EL (cell line): ENCODE results near the gene FAM118A.
A peak's percentile ranks its signal among the peaks of the same experiment; 100 is the strongest.
"Not testable (repeated sequence)": the region's sequence is repeated elsewhere in the genome, so short reads cannot be mapped to it uniquely, and the experiment has no call there.

Experiments
- DNase-seq: peaks from one replicate; pipeline ENCODE4 v3.0.0-alpha.2; 2016

The FAM118A gene

GRCh38 chr22:45309422-45310227 is at the start of gene FAM118A:
Gene FAM118A (plus strand): TSS chr22:45309934. CDS start chr22:45322380, 12,446 bp downstream.
- peak; percentile 91 for DNase-seq

- DNase-seq, result not testable (repeated sequence)
Measured at GRCh38 chr22:45260395-45260759, 49.4 kb upstream of the FAM118A start.

DNA sequence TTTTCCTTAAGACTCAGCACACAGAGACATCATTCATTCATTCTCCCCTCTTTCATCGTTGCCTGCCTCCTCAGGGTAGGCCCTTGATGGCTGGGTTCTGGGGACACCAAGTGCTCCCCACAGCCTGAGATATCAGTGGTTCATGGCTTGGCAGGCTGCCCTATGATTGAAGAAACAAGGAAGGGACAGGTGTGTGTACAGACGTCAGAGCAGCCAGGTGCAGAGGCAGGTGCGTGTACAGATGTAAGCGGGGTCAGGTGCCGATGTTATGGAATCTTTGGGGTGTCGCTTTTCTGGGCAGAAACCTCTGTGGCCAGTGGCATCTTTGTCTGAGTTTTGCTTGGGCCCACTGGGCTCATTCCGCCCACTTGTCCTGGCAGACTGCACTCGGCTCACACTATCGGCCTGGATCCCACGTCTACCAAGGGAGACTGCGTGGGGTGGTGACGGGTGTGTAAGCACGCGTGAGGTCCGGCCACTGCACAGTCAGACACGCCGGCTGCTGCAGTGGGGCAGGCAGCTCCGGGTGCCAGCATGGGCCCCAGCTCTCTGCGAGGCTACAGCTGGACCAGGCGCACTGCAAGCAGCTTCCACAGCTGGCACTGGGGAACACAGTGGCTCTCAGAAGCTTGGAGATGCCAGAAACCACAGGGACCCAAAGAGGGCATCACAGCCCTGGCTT is 48.2 kb upstream of the FAM118A start:
- no peak for DNase-seq

DNA sequence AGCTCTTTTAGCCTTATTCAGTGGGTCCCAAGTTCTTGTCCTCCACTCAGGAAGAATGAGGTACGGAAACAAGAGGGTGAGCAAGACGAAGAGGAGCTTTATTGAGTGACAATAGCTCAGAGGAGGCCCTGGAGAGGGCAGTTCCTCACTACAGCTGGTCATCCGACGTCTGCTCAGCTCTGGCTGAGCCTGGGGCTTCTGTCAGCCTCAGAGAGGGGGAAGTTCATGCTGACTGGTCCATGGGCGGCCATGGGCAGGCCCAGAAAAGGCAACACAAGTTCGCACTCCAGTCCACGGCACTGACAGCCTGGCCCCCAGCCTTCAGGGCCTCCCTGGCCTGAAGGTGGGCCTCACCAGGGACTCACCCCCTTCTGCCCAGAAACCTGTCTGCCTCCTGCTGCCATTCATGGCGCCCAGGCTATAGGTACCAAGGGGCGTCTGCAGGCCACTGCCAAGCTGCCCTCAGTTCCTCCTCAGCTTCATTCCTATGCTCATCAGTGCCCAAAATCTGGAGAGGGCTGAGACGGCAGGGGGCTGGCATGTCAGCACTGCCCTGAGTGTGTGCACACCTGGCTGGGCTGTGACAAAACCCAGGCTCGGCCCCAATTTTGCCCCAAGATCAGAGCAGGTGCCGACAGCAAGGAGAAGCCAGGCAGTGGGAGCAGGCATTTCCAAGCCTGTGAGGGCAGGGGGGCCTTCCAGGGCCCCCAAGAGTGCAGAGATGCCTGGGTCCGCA is 47.4 kb upstream of the FAM118A start:
- DNase-seq, result no peak

GRCh38 chr22:45262931-45263462 is 46.7 kb upstream of the FAM118A start:
- no peak for DNase-seq

DNA sequence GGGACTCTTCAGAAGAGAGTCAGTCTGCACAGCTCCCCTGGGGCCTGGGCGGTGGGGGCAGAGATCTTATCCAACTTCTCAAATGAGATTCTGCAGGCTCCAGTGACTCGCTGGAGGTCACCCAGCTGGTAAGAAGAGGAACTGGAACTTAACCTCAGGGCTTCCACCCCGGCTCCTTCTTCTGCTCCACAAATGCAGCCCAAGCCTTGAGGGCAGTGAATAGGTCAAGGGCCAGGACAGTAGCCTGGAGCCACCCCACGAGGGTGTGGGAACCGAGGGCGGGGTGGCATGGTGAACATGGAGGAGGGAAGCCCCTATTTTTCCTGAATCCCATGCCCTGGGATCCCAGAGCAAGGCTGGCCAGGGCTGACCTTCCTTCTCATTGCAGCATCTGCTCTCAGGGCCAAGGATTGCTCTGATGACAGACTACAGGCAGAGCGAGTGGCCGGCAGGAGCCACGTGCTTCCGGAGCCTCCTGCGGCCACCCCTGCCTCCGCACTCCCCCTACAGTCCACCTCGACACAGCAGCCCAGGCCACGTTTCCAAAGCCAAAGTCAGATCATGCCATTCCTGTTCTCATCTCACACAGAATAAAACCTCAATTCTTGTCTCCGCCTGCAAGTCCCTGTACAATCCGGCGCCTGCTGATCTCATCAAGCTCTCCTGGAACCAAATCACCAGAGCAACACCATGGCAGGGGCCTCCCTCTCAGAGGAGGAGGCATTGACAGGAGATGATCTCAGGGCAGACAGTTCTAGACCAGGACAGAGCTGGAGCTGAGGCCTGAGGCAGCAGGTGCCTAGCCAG is 46.1 kb upstream of the FAM118A start:
- peak; percentile 80 for DNase-seq

GRCh38 chr22:45265535-45265934 is 44.2 kb upstream of the FAM118A start:
- DNase-seq, result no peak

DNA sequence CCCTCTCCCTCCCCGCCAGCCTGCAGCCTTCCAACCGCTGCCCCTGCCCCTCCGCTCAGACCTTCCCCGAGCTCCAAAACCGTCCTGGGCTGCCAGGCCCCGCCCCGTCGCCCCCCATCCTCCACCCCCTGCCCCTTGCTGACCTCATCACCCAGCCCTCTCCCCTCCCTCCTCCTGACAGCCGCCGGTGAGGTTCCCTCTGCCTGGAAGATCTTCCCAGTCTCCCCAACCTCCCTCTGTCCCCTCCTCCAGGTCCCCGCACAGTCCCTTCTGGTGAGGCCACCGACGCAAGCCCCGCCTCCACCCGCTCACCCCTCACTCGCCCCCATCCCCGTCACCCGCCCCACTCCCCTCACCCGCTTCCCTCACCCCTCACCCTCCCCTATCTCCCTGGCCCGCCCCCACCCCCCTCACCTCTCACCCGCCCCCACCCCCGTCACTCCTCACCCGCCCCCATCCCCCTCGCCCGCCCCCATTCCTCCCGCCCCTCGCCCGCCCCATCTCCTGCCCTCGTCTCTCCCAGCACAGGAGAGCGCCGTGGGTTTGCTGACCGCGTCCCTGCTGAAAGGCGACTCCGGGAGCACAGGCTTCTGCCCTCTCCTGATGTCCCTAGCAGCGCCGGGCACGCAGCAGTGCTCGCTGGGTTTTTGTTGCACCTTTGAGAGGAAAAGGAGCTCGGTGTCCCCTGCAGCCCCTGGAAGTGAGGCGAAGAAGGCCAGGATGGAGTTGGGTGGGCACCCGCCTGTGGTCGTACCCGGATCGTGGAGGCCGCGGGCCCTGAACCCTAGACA is 41.4 kb upstream of the FAM118A start:
- peak; percentile 23 for DNase-seq

DNA sequence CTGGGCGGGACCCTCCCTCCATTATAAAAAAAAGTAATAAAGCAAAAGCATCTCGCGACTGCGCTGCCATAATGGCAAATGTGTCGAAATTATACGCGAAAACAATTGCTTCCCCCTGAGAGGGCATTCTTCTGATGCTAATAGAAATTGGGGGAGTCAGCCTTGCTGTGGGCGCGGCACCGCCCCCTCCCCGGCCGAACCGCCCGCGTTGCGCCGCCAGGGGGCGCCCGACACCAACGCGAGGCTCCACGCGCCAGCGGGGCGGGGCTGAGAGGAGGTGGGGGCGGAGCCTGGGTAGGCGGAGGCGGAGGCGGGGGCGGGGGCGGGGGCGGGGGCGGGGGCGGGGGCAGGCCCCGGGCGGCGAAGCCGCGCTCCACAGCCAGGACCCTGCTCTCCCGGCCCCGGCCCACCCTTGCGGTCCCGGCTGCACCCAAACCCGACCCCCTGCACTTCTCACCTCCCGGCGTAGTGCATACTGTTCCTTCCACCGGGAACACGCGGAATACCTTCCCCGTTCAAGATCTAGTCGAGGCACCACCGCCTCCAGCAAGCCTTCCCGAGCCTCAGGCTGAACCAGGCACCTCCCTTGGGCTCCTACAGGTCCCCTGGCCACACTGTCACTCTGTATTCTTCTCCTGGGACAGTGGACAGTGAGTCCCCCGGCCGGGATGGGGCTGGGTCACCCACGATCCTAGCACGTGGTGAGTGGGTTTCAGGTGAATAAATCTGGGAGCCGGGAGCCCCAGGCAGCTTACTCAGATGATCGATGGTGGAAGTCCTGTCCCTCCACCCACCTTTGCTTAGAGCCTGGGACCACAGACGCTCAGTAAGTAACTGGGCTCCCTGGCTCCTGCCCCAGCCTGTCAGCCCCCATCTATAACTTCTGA is 40.5 kb upstream of the FAM118A start:
- peak; percentile 59 for DNase-seq

GRCh38 chr22:45270095-45271020 is 39.4 kb upstream of the FAM118A start:
- no peak for DNase-seq

DNA sequence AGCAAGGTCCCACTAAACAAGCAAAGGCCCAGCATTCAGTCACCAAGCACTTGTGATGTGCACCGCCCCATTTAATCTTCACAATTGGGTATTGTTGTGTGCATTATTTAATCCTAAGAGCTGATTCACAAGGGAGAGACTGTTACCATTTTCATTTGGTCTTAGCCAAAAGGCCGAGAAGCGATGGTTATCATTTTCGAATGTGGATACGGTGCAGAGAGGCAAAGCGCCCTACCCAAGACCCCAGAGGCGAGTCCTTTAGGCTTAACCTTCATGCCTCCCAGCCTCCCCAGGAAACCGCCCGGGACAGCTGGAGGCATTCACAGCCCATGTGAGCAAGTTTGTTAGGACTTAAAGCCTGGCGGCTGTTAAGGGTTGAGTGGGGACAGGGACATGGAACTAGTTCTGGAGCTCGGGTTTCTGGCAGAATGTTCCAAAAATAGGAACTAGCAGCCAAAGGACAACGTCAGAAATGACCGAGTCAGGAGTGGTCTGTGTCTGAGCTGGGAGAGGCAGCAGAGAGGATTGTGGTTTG is 38.0 kb upstream of the FAM118A start:
- DNase-seq, result no peak

DNA sequence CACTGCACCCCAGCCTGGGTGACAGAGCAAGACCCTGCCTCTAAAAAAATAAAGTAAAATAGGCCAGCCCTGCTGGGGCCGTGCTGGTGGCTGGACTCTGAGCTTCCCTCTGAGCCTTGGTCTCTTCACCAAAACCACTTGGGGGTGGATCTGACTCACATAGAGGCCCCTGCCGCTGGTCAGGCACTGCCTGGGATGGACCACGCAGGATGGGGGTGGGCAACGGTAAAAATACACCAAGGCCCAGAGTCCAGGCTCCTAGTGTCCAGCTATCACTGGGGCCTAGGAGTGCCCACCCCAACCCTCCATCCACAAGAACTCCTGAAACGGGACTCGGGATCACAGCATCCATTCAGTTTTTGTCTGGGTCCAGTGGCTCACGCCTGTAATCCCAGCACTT is 37.2 kb upstream of the FAM118A start:
- no peak for DNase-seq

DNA sequence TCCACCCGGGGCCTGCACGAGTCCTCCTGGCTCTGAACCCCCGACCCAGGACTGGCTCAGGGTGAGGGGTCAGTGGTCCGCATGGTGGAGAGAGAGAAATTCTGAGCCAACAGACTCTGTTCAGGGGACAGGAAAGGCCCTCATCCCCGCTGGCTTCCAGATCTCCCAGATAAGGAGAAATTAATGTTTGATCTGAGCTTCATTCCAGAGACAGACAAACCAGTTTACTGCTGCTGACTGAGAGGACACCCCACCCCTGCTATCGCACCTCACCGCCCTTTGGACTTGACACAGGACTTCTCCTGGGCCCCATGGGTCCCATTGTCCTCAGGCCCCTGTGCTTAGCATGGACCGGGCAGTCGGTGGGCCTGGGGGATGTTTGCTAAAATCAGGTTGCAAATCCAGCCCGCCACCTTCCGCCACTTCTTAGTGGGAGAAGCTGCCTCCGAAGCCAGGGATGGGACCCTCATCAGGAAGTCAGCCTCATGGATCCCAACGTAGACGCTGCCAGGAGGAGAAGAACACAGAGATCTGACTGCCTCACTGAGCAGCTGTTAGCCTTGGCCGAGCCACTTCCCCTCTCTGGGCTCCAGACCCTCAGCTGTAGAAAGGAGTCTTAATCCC is 36.2 kb upstream of the FAM118A start:
- no peak for DNase-seq

- no peak for DNase-seq
Measured at GRCh38 chr22:45276507-45277105, 33.1 kb upstream of the FAM118A start.

DNA sequence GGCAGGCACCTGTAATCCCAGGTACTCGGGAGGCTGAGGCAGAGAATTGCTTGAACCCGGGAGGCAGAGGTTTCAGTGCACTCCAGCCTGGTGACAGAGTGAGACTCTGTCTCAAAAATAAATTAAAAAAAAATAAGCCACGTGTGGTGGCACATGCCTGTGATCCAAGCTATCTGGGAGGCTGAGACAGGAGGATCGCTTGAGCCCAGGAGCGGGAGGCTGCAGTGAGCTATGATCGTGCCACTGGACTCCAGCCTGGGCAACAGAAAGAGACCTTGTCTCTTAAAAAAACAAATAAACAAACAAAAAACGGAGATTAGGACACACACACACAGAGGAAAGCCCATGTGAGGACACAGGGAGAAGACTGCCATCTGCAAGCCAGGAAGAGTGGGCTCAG is 32.0 kb upstream of the FAM118A start:
- DNase-seq, result not testable (repeated sequence)

GRCh38 chr22:45278125-45278524 is 31.6 kb upstream of the FAM118A start:
- DNase-seq, result no peak

DNA sequence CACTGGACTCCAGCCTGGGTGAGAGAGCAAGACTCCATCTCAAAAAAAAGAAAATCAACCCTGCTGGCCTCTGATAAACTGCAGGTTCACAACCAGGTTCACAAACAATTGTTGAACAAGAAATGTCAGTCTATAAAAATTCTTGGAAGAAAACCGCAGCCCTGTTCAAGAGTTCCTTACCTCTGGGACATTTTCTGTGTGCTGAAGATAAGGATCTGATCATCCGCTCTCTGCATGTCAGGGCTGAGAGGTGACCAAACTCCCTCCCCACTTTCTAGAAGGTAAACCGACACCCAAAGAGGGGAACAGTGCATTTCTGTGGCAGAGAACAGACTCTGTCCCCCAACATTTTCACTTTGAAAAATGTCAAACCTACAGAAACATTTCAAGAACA is 29.1 kb upstream of the FAM118A start:
- DNase-seq, result no peak

DNA sequence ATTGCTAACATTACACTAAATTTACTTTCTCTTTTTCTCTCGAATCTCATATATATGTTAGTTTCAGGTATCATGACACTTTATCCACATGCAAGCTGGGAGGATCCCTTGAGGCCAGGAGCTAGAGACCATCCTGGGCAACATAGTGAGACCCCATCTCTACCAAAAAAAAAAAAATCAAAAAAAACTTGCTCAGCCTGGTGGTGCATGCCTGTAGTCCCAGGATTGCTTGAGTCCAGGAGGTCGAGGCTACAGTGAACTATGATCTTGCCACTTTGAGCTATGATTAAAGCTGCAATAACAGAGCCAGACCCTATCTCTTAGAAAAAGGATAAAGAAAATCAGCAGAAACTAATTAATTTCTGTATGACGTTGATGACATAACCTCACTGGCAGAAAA is 28.7 kb upstream of the FAM118A start:
- DNase-seq, result no peak
